HepG2 (cell line): ENCODE results near the gene ALPL. TPM values are rescaled to one million over a fixed set of nuclear protein-coding genes. Genes with fewer than 3 reads are reported as not detected.

Experiments used
- ATAC-seq: fragments of 200-7000 bp; cut with Tn5 transposase; 3 replicates; pipeline ENCODE4 v1.9.1; 2020; ENCODE audit warnings: mild to moderate bottlenecking, moderate library complexity
- BruUV-seq: library from RNA; stranded (reverse); fragments of 400-500 nt; replicated peaks from 2 replicates; lab custom pipeline; 2021; lab: Mats Ljungman, UMichigan
- CTCF ChIA-PET: fragments of 300-600 bp; formaldehyde crosslinking; extraction: SDS; loops from one replicate; lab custom pipeline; 2021; ENCODE audit warnings: low total read pairs, inconsistent platforms, low intra/inter-chr PET ratio; lab: Yijun Ruan, JAX
- POLR2A ChIA-PET: fragments of 350-600 bp; sonication (Branson Sonifier 250); formaldehyde crosslinking; loops from one replicate; lab custom pipeline; 2020; ENCODE audit warnings: antibody characterized with exemption, inconsistent platforms; lab: Yijun Ruan, JAX
- DNase-seq: peaks from one replicate; pipeline ENCODE4 v3.0.0-alpha.2; 2015; ENCODE audit warnings: low spot score
- FAIRE-seq: peaks from 3 replicates; lab custom pipeline; 2011; peaks lifted over from hg19 to GRCh38; lab: Jason Lieb, UNC
- H2AFZ ChIP-seq: one replicate; pipeline ENCODE4 v1.6.1; 2011; ENCODE audit warnings: low read length, inconsistent platforms
- H3K27ac ChIP-seq: fragments of 300-600 bp; 3 replicates; pipeline ENCODE4 v1.8.0; 2011; ENCODE audit warnings: mixed run types, mild to moderate bottlenecking, mixed read lengths, low read length, inconsistent platforms; ENCODE audit not compliant: insufficient read depth; ENCODE audit errors: extremely low read length
- H3K27me3 ChIP-seq, 2 experiments: fragments of 200-600 bp in 1 of 2; 2 replicates in 1 of 2; 3 replicates in 1 of 2; pipeline versions ENCODE4 v1.6.0 to v1.8.0; 2011; ENCODE audit warnings: low read length in 2 of 2, mild to moderate bottlenecking in 2 of 2, moderate library complexity in 2 of 2, inconsistent platforms in 1 of 2; ENCODE audit not compliant: insufficient read depth in 2 of 2, control insufficient read depth in 1 of 2
- H3K36me3 ChIP-seq, 2 experiments: fragments of 200-600 bp in 1 of 2; replicated peaks in 1 of 2; 2 replicates in 1 of 2; 3 replicates in 1 of 2; pipeline versions ENCODE4 v1.5.1 to v1.8.0; 2011; ENCODE audit warnings: low read length in 2 of 2, inconsistent platforms in 1 of 2; ENCODE audit not compliant: insufficient read depth in 2 of 2, control insufficient read depth in 1 of 2
- H3K4me1 ChIP-seq: 2 replicates; pipeline ENCODE4 v1.5.1; 2012; ENCODE audit warnings: low read length, inconsistent platforms; ENCODE audit not compliant: insufficient read depth
- H3K4me2 ChIP-seq: 2 replicates; pipeline ENCODE4 v1.6.0; 2011; ENCODE audit warnings: low read depth, low read length, inconsistent platforms
- H3K4me3 ChIP-seq, 3 experiments: fragments of 200-600 bp in 1 of 3; sonication (generic), shearing (Covaris generic) in 1 of 3; replicated peaks in 1 of 3; 2 replicates each; pipeline ENCODE4 v1.5.1; 2011 to 2016; ENCODE audit warnings: low read length in 3 of 3, inconsistent platforms in 2 of 3, low read depth in 2 of 3, mild to moderate bottlenecking in 2 of 3, control low read depth in 1 of 3, mixed read lengths in 1 of 3; ENCODE audit not compliant: insufficient read depth in 1 of 3
- H3K79me2 ChIP-seq: one replicate; pipeline ENCODE4 v1.6.1; 2011; ENCODE audit warnings: low read length, inconsistent platforms; ENCODE audit not compliant: insufficient read depth
- H3K9ac ChIP-seq: 2 replicates; pipeline ENCODE4 v1.6.0; 2011; ENCODE audit warnings: mild to moderate bottlenecking, low read depth, low read length, inconsistent platforms; ENCODE audit not compliant: insufficient read depth
- H3K9me3 ChIP-seq: 2 replicates; pipeline ENCODE4 v1.5.1; 2012; ENCODE audit warnings: mild to moderate bottlenecking, low read length
- H4K20me1 ChIP-seq: 2 replicates; pipeline ENCODE4 v1.6.0; 2011; ENCODE audit warnings: inconsistent platforms, mild to moderate bottlenecking, low read length, moderate library complexity; ENCODE audit not compliant: insufficient read depth
- ADNP ChIP-seq: sonication (generic); formaldehyde crosslinking; IDR thresholded peaks from 2 replicates; pipeline ENCODE4 v1.4.0; 2020; ENCODE audit warnings: missing genetic modification reagents
- AGO1 ChIP-seq: fragments of 200-400 bp; formaldehyde crosslinking; IDR thresholded peaks from 2 replicates; pipeline ENCODE4 v1.6.1; 2017; ENCODE audit warnings: mild to moderate bottlenecking, low read depth, low read length, moderate library complexity; ENCODE audit not compliant: poor library complexity, severe bottlenecking
- CCAR2 ChIP-seq: fragments of 200-400 bp; formaldehyde crosslinking; optimal IDR thresholded peaks from 2 replicates; pipeline ENCODE3; 2018; ENCODE audit warnings: low read depth, mild to moderate bottlenecking, low read length, moderate library complexity
- CHCHD3 ChIP-seq: sonication (generic); formaldehyde crosslinking; IDR thresholded peaks from 2 replicates; pipeline ENCODE4 v1.8.0; 2022; ENCODE audit warnings: mild to moderate bottlenecking, missing genetic modification reagents, moderate library complexity
- DNMT3B ChIP-seq: conservative IDR thresholded peaks from 2 replicates; pipeline ENCODE4 v1.6.1; 2016; ENCODE audit warnings: missing biosample characterization, control low read depth
- DR1 ChIP-seq: sonication (generic); formaldehyde crosslinking; IDR thresholded peaks from 2 replicates; pipeline ENCODE4 v1.8.0; 2021; ENCODE audit warnings: mild to moderate bottlenecking, missing genetic modification reagents, inconsistent platforms
- FLYWCH1 ChIP-seq: sonication (generic); formaldehyde crosslinking; IDR thresholded peaks from 2 replicates; pipeline ENCODE4 v1.8.1; 2023; ENCODE audit warnings: mild to moderate bottlenecking, missing genetic modification reagents
- HNRNPK ChIP-seq: fragments of 200-400 bp; formaldehyde crosslinking; IDR thresholded peaks from 2 replicates; pipeline ENCODE4 v1.6.1; 2018; ENCODE audit warnings: low read length, low read depth, moderate library complexity, mild to moderate bottlenecking; ENCODE audit not compliant: poor library complexity, severe bottlenecking
- KLF6 ChIP-seq: IDR thresholded peaks from 2 replicates; pipeline ENCODE4 v1.8.0; 2016; ENCODE audit warnings: missing biosample characterization, missing genetic modification reagents
- PHF5A ChIP-seq: IDR thresholded peaks from one replicate; pipeline ENCODE4 v1.6.1; 2018; ENCODE audit warnings: low read depth, missing genetic modification reagents; ENCODE audit not compliant: unreplicated experiment
- RFXAP ChIP-seq: sonication (generic); formaldehyde crosslinking; IDR thresholded peaks from 2 replicates; pipeline ENCODE4 v1.4.0; 2020; ENCODE audit warnings: missing genetic modification reagents, borderline replicate concordance
- SNAPC2 ChIP-seq: sonication (generic); formaldehyde crosslinking; IDR thresholded peaks from 2 replicates; pipeline ENCODE4 v1.8.1; 2022; ENCODE audit warnings: mild to moderate bottlenecking, missing genetic modification reagents
- SRF ChIP-seq: IDR thresholded peaks from 2 replicates; pipeline ENCODE4 v1.6.1; 2011; ENCODE audit warnings: mild to moderate bottlenecking, low read depth, low read length, moderate library complexity
- TP53 ChIP-seq: sonication (generic); formaldehyde crosslinking; conservative IDR thresholded peaks from 2 replicates; pipeline ENCODE4 v1.4.0; 2020; ENCODE audit warnings: missing genetic modification reagents
- ZNF124 ChIP-seq: sonication (generic); formaldehyde crosslinking; IDR thresholded peaks from 2 replicates; pipeline ENCODE4 v1.4.0; 2020; ENCODE audit warnings: missing genetic modification reagents
- ZNF317 ChIP-seq: sonication (generic); formaldehyde crosslinking; IDR thresholded peaks from 2 replicates; pipeline ENCODE4 v1.5.0; 2020; ENCODE audit warnings: mild to moderate bottlenecking, missing genetic modification reagents
- ZNF331 ChIP-seq: sonication (generic); formaldehyde crosslinking; IDR thresholded peaks from 2 replicates; pipeline ENCODE4 v1.4.0; 2020; ENCODE audit warnings: missing genetic modification reagents
- ZNF44 ChIP-seq: sonication (generic); formaldehyde crosslinking; IDR thresholded peaks from 2 replicates; pipeline ENCODE4 v1.5.1; 2020; ENCODE audit warnings: mild to moderate bottlenecking, missing genetic modification reagents
- ZNF451 ChIP-seq: sonication (generic); formaldehyde crosslinking; IDR thresholded peaks from 2 replicates; pipeline ENCODE4 v1.5.0; 2020; ENCODE audit warnings: mild to moderate bottlenecking, missing genetic modification reagents
- WGBS: methylation state at CpG from one replicate; pipeline ENCODE4 v1.1.6; 2017; ENCODE audit warnings: low lambda C conversion rate; 5-methylcytosine and 5-hydroxymethylcytosine counted together
- in situ Hi-C: cut with HindIII; loops from 2 replicates; pipeline ENCODE4 v1.10.0; 2017; ENCODE audit warnings: low pct_unique_long_range_greater_than_20kb; ENCODE audit not compliant: extremely low pct_ligation_motif_present
- intact Hi-C: fragments of 100-400 bp; cut with micrococcal nuclease; formaldehyde crosslinking; loops from one replicate; pipeline ENCODE4 v1.10.0; 2022; ENCODE audit not compliant: unreplicated experiment
- polyA plus RNA-seq, 8 experiments: library from polyadenylated mRNA; depleted of rRNA in 3 of 8; stranded (reverse) in 7 of 8; unstranded in 1 of 8; fragments of >200 nt; fragmentation: Illumina TruSeq in 4 of 8; extraction: Trizol in 4 of 8; gene quantifications; 2 replicates each; pipeline versions ENCODE4 v1.2.1 to v1.2.3, GENCODE V29; 2011 to 2016; ENCODE audit warnings: low read depth in 4 of 8, missing spikeins in 1 of 8, mixed read lengths in 1 of 8; ENCODE audit not compliant: insufficient read depth in 1 of 8
- total RNA-seq, 5 experiments: library from RNA; depleted of rRNA; stranded (reverse); fragments of >200 nt; fragmentation: Illumina TruSeq; extraction: Trizol; gene quantifications; 2 replicates each; pipeline ENCODE4 v1.2.3, GENCODE V29; 2016; ENCODE audit warnings: low read depth in 1 of 5

The ALPL gene
- total and polyA plus RNA-seq, 2 of the 13 experiments (the other 11 are each of a cell fraction or from before 2014, with no cell fraction given), result 0.12 TPM; not detected in 1

GRCh38 chr1:21562896-21563295 is 53.7 kb downstream of the ALPL start:
- ATAC-seq, result no peak
- intact Hi-C loops, result no loop called here
- no peak overlapping the region for H3K9ac ChIP-seq

DNA sequence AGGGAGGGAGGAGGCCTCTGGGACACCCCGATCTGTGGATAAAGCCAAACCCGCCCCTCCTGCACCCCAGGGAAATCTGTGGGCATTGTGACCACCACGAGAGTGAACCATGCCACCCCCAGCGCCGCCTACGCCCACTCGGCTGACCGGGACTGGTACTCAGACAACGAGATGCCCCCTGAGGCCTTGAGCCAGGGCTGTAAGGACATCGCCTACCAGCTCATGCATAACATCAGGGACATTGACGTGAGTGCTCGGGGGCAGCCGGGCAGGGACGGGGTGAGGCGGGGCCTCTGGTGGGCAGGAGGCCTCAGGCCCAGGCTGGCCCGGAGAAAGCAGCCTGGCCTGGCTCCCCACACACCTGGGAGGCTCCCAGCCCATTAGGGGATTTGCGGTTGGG is 54.7 kb downstream of the ALPL start:
- no peaks in the 10 kb centered on the region for H3K79me2 ChIP-seq
- H3K4me3 ChIP-seq, result no peak overlapping the region
- H3K27me3 ChIP-seq, result peaks cover 8 to 63% of the 10 kb centered on the region in 2 experiments
- peaks cover 12% of the 10 kb centered on the region; the same call in 1 of the 2 replicates for H3K4me1 ChIP-seq
- no peak for FAIRE-seq
- BruUV-seq, result no TSS peak
- no peaks in the 10 kb centered on the region for H3K36me3 ChIP-seq
- no peak for DNase-seq
- no peak overlapping the region for H3K4me2 ChIP-seq
- H3K27ac ChIP-seq, result no peak overlapping the region
- POLR2A ChIA-PET, result no interaction called here
- WGBS, result 30% methylated on average over 2 of the region's 17 CpGs
- H4K20me1 ChIP-seq, result no peaks in the 10 kb centered on the region
- H3K9ac ChIP-seq, result no peak overlapping the region
- TF ChIP-seq ZNF331 (CRISPR knock-in tag) (no peak), SNAPC2 (CRISPR knock-in tag) (no peak), RFXAP (no peak), AGO1 (no peak), DR1 (CRISPR knock-in tag) (no peak), ZNF124 (no peak), HNRNPK (no peak), ZNF44 (no peak), SRF (no peak), ADNP (no peak), CCAR2 (no peak)
- TF ChIP-seq, all 625 proteins: peak for 0
- in situ Hi-C loops (no loop called here), intact Hi-C loops (no loop called here)
- Histone ChIP-seq H3K9me3 (no peaks in the 10 kb centered on the region), H2AFZ (no peak overlapping the region)
- CTCF ChIA-PET, result no interaction called here
- ATAC-seq, result no peak

More at GRCh38 chr1:21562896-21563295, 53.7 kb downstream of the ALPL start:
- no peaks in the 10 kb centered on the region for H3K79me2 ChIP-seq
- H2AFZ ChIP-seq, result no peak overlapping the region
- no peaks in the 10 kb centered on the region for H4K20me1 ChIP-seq
- ChIA-PET POLR2A (no interaction called here), CTCF (no interaction called here)
- no peak for FAIRE-seq
- H3K4me3 ChIP-seq, result no peak overlapping the region
- DNase-seq, result no peak
- no peak overlapping the region for H3K27ac ChIP-seq
- no TSS peak for BruUV-seq
- peaks cover 8 to 64% of the 10 kb centered on the region in 2 experiments; a peak in 3 of 5 replicates for H3K27me3 ChIP-seq
- H3K36me3 ChIP-seq, result no peaks in the 10 kb centered on the region
- peaks cover 12% of the 10 kb centered on the region; the same call in 1 of the 2 replicates for H3K4me1 ChIP-seq
- in situ Hi-C loops, result no loop called here
- TF ChIP-seq FLYWCH1 (CRISPR knock-in tag) (no peak), DNMT3B (CRISPR knock-in tag) (no peak), KLF6 (CRISPR knock-in tag) (no peak), ZNF317 (CRISPR knock-in tag) (no peak), ZNF451 (CRISPR knock-in tag) (no peak), CHCHD3 (CRISPR knock-in tag) (no peak), TP53 (no peak), PHF5A (CRISPR knock-in tag) (no peak)
- TF ChIP-seq, all 625 proteins: peak for 0
- 45% methylated on average over 8 of the region's 15 CpGs for WGBS
- no peak overlapping the region for H3K4me2 ChIP-seq
- no peaks in the 10 kb centered on the region for H3K9me3 ChIP-seq
